Esophagus muscularis mucosa (tissue), 4 donors: ENCODE results near the gene MNT. TPM values are rescaled to one million over a fixed set of nuclear protein-coding genes. Genes with fewer than 3 reads are reported as not detected.

Experiments
- DNase-seq: peaks from one replicate; pipeline ENCODE4 v3.0.0-alpha.2; 2017; ENCODE audit errors: extremely low spot score
- H3K27ac ChIP-seq, 4 donors: fragments of 200-600 bp; sonication (generic); replicated peaks in 1 of 4; 1 replicate in 3 of 4; 2 replicates in 1 of 4; pipeline ENCODE4 v1.5.1; 2016 to 2019; ENCODE audit warnings: mild to moderate bottlenecking in 1 of 4
- H3K27me3 ChIP-seq, 4 donors: fragments of 200-600 bp; sonication (generic); one replicate each; pipeline versions ENCODE4 v1.5.1 to v1.6.0; 2016 to 2019
- H3K36me3 ChIP-seq, 4 donors: fragments of 200-600 bp; sonication (generic); one replicate each; pipeline ENCODE4 v1.5.1; 2016 to 2019
- H3K4me1 ChIP-seq, 4 donors: fragments of 200-600 bp; sonication (generic); one replicate each; pipeline ENCODE4 v1.5.1; 2016 to 2019
- H3K4me3 ChIP-seq, 4 donors: fragments of 200-600 bp; sonication (generic); 1 replicate in 2 of 4; 2 replicates in 2 of 4; pipeline ENCODE4 v1.5.1; 2016 to 2019; ENCODE audit warnings: mild to moderate bottlenecking in 4 of 4, moderate library complexity in 1 of 4
- H3K9me3 ChIP-seq, 4 donors: fragments of 200-600 bp; sonication (generic); 1 replicate in 3 of 4; 2 replicates in 1 of 4; pipeline ENCODE4 v1.5.1; 2016 to 2019
- CTCF ChIP-seq, 3 experiments: fragments of 200-600 bp in 2 of 3; fragments of 450-650 bp in 1 of 3; sonication (generic) in 2 of 3; IDR thresholded peaks; one replicate each; pipeline ENCODE4 v1.5.1; 2017 to 2019; ENCODE audit warnings: antibody characterized with exemption in 3 of 3, mild to moderate bottlenecking in 2 of 3, moderate library complexity in 1 of 3
- EP300 ChIP-seq: sonication (generic); formaldehyde crosslinking; IDR thresholded peaks from one replicate; pipeline ENCODE4 v1.6.1; 2017; ENCODE audit warnings: antibody characterized with exemption
- POLR2A ChIP-seq: fragments of 450-650 bp; IDR thresholded peaks from one replicate; pipeline ENCODE4 v1.6.1; 2017; ENCODE audit warnings: antibody characterized with exemption, moderate library complexity, mild to moderate bottlenecking, low read depth
- POLR2AphosphoS5 ChIP-seq, 2 donors: sonication (generic); formaldehyde crosslinking; IDR thresholded peaks; one replicate each; pipeline ENCODE4 v1.6.1; 2017; ENCODE audit warnings: antibody characterized with exemption in 2 of 2
- WGBS: methylation state at CpG from one replicate; pipeline ENCODE4 v1.1.5; 2018; 5-methylcytosine and 5-hydroxymethylcytosine counted together
- intact Hi-C: fragments of 100-400 bp; cut with DNase I; formaldehyde crosslinking; loops from one replicate; pipeline ENCODE4 v1.15.1; 2023
- total RNA-seq, 4 donors: library from RNA; depleted of rRNA; stranded (reverse); fragments of >200 nt; gene quantifications; one replicate each; pipeline versions ENCODE4 v1.1.0 to v1.2.1, GENCODE V29; 2016

Gene MNT
- total RNA-seq, 4 donors from 2014 or later: 10.8 to 17.4 (median 13.8) TPM

GRCh38 chr17:2373179-2373578 lies 27.7 kb downstream of the MNT start:
- intact Hi-C loops: no loop called here
- 95% methylated on average over 8 of the region's 18 CpGs for WGBS
- no peaks in the 10 kb centered on the region for H3K27me3 ChIP-seq
- DNase-seq: no peak
- TF ChIP-seq POLR2AphosphoS5 (IDR thresholded peaks at IDR 0.05) (no peak), CTCF (IDR thresholded peaks at IDR 0.05) (no peak), EP300 (no peak), POLR2A (no peak)
- peaks cover 20 to 80% (median 72%) of the 10 kb centered on the region in 4 donors for H3K36me3 ChIP-seq
- no peaks in the 10 kb centered on the region for H3K9me3 ChIP-seq
- H3K4me1 ChIP-seq: peaks cover 11 to 23% (median 22%) of the 10 kb centered on the region in 4 donors
- H3K27ac ChIP-seq: no peak overlapping the region
- no peak overlapping the region for H3K4me3 ChIP-seq

- no peak overlapping the region for H3K4me3 ChIP-seq
- H3K9me3 ChIP-seq: no peaks in the 10 kb centered on the region
- WGBS: 93% methylated on average over 9 of the region's 16 CpGs
- peaks cover 20 to 79% (median 69%) of the 10 kb centered on the region in 4 donors for H3K36me3 ChIP-seq
- H3K4me1 ChIP-seq: peaks cover 14 to 27% (median 24%) of the 10 kb centered on the region in 4 donors
- no peak for DNase-seq
- no peaks in the 10 kb centered on the region for H3K27me3 ChIP-seq
- intact Hi-C loops: no loop called here
- H3K27ac ChIP-seq: no peak overlapping the region
- no peak for TF ChIP-seq POLR2A
These were observed 28.2 kb downstream of the MNT start for GRCh38 chr17:2372681-2373080.

- Histone ChIP-seq H3K4me1 (peaks cover 17 to 32% (median 26%) of the 10 kb centered on the region in 4 donors), H3K4me3 (no peak overlapping the region), H3K36me3 (peaks cover 20 to 78% (median 70%) of the 10 kb centered on the region in 4 donors), H3K27me3 (no peaks in the 10 kb centered on the region), H3K9me3 (no peaks in the 10 kb centered on the region), H3K27ac (no peak overlapping the region)
- no peak for DNase-seq
- intact Hi-C loops: no loop called here
- TF ChIP-seq POLR2AphosphoS5 (IDR thresholded peaks at IDR 0.05) (no peak), EP300 (no peak), POLR2A (no peak), CTCF (IDR thresholded peaks at IDR 0.05) (no peak)
- 97% methylated on average over 14 of the region's 26 CpGs for WGBS
These were observed 28.7 kb downstream of the MNT start for GRCh38 chr17:2372180-2372579.

DNA sequence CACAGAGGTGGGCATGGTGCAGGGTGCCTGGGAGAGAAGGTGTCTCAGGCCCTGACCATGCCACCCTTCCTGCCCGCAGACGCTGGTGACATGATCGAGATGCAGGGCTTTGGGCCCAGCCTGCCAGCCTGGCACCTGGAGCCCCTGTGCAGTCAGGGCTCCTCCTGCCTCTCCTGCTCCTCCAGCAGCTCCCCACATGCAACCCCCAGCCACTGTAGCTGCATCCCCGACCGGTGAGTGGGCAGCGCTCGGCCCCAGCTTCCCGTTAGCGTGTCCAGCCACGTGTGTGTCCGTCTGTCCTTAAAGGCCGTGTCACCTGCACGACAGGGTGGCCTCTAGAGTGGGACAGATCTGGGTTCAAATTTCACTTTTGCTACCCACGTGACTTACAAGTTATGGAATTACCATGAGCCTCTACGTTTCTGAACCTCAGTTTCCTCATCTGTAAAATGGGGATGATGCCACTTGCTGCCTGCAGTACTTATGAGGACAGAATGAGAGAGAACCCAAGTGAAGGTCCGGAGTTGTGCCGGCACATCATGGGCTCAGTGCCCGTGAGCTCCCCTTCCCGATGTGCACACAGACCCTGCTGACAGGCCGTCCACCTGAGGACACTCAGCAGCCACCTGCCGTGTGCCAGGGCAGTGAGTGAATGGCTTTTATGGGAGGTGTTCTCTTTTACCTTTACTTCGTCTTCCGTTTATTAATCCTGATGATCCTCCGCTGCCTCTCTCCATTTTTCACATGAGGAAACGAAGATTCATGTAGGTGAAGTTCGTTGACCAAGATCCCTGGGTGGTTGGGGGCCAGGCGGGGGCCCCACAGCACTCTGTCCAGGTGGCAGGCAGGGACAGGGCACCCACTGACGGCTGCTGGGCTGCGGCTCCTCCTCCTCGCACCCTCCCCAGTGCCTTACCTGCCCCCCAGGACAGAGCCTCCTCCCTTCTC lies 29.4 kb downstream of the MNT start:
- H3K4me1 ChIP-seq: peaks cover 17 to 34% (median 27%) of the 10 kb centered on the region in 4 donors
- no peak overlapping the region for H3K4me3 ChIP-seq
- H3K36me3 ChIP-seq: peaks cover 20 to 77% (median 70%) of the 10 kb centered on the region in 4 donors
- WGBS: 93% methylated on average over 25 of the region's 30 CpGs
- no peaks in the 10 kb centered on the region for H3K9me3 ChIP-seq
- no peak overlapping the region for H3K27ac ChIP-seq
- intact Hi-C loops: no loop called here
- H3K27me3 ChIP-seq: no peaks in the 10 kb centered on the region
- no peak for DNase-seq
- no peak for TF ChIP-seq EP300
- no peak for TF ChIP-seq POLR2A
- no peak for TF ChIP-seq POLR2AphosphoS5 (IDR thresholded peaks at IDR 0.05)
- TF ChIP-seq CTCF (IDR thresholded peaks at IDR 0.05): no peak

GRCh38 chr17:2370211-2370589 lies 30.7 kb downstream of the MNT start:
- H3K4me3 ChIP-seq: no peak overlapping the region
- 76% methylated on average over 7 of the region's 11 CpGs for WGBS
- TF ChIP-seq CTCF (IDR thresholded peaks at IDR 0.05) (no peak), POLR2AphosphoS5 (IDR thresholded peaks at IDR 0.05) (peak in 1 of 2 donors; percentile 4)
- no peaks in the 10 kb centered on the region for H3K9me3 ChIP-seq
- H3K36me3 ChIP-seq: peaks cover 7 to 77% (median 68%) of the 10 kb centered on the region in 4 donors
- H3K27me3 ChIP-seq: no peaks in the 10 kb centered on the region
- intact Hi-C loops: no loop called here
- no peak for DNase-seq
- peak overlapping the region in 3 of 4 donors; percentile 12 to 53 (median 40) for H3K27ac ChIP-seq
- H3K4me1 ChIP-seq: peaks cover 17 to 34% (median 27%) of the 10 kb centered on the region in 4 donors
